Measurements from ENCODE around the gene LRRC45.

Gene LRRC45

DNA sequence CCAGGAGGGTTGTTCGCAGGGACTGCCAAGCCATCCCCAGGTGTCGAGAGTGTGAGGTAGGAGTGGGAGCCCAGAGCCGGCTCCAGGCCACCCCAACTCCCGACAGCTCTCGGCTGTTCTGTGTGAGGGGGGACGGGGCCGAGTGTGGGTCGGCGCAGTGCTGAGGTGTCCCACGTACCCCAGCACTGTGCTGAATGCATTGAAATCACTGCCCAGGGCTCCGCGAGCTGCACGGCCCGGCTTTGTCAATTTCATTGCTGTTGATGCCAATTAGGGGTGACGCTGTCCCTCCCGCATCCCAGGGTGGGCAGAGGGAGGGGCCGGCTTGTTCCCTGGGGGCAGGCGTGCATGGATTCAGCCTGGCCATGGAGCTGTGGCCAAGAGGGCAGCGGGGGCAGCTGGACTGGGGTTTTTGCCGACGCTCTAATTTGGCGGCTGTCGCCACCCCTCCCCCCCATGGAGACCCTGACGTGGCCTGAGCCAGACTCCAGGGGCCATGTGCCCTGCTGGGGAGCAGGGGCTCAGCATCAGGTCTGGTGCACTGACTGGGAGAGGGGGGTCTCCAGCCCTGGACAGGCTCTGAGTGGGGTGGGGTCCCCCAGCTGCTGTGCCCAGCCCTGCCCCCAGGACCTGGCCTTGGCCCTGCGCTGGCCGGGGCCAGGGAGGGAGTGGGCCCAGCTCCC is 14.7 kb upstream of the LRRC45 start:
- TF ChIP-seq POLR2AphosphoS5 (IDR thresholded peaks at IDR 0.05; ENCODE audit: low read depth, low read length) = no peak
- TF ChIP-seq, protein P1, sequence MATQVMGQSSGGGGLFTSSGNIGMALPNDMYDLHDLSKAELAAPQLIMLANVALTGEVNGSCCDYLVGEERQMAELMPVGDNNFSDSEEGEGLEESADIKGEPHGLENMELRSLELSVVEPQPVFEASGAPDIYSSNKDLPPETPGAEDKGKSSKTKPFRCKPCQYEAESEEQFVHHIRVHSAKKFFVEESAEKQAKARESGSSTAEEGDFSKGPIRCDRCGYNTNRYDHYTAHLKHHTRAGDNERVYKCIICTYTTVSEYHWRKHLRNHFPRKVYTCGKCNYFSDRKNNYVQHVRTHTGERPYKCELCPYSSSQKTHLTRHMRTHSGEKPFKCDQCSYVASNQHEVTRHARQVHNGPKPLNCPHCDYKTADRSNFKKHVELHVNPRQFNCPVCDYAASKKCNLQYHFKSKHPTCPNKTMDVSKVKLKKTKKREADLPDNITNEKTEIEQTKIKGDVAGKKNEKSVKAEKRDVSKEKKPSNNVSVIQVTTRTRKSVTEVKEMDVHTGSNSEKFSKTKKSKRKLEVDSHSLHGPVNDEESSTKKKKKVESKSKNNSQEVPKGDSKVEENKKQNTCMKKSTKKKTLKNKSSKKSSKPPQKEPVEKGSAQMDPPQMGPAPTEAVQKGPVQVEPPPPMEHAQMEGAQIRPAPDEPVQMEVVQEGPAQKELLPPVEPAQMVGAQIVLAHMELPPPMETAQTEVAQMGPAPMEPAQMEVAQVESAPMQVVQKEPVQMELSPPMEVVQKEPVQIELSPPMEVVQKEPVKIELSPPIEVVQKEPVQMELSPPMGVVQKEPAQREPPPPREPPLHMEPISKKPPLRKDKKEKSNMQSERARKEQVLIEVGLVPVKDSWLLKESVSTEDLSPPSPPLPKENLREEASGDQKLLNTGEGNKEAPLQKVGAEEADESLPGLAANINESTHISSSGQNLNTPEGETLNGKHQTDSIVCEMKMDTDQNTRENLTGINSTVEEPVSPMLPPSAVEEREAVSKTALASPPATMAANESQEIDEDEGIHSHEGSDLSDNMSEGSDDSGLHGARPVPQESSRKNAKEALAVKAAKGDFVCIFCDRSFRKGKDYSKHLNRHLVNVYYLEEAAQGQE (IDR thresholded peaks at IDR 0.05; ENCODE audit: insufficient read depth in 1 of 2, low read depth in 2 of 2, low read length in 2 of 2) = no peak
- TF ChIP-seq SIN3A (IDR thresholded peaks at IDR 0.05; ENCODE audit: borderline replicate concordance, insufficient read depth, low read length) = no peak
- TF ChIP-seq FOXP2 (optimal IDR thresholded peaks at IDR 0.05; ENCODE audit: borderline replicate concordance, extremely low read depth, extremely low read length, insufficient read depth) = no peak
- TF ChIP-seq TAF1 (IDR thresholded peaks at IDR 0.05; ENCODE audit: borderline replicate concordance, insufficient read depth, low read length) = no peak

GRCh38 chr17:82008941-82009405 is 14.1 kb upstream of the LRRC45 start:
- no peak for TF ChIP-seq POLR2AphosphoS5 (IDR thresholded peaks at IDR 0.05; ENCODE audit: low read depth, low read length)
- TF ChIP-seq FOXP2 (optimal IDR thresholded peaks at IDR 0.05; ENCODE audit: borderline replicate concordance, extremely low read depth, extremely low read length, insufficient read depth) = no peak
- TF ChIP-seq TAF1 (IDR thresholded peaks at IDR 0.05; ENCODE audit: borderline replicate concordance, insufficient read depth, low read length) = no peak
- TF ChIP-seq, protein P1 (IDR thresholded peaks at IDR 0.05; ENCODE audit: insufficient read depth in 1 of 2, low read depth in 2 of 2, low read length in 2 of 2) = no peak
- TF ChIP-seq SIN3A (IDR thresholded peaks at IDR 0.05; ENCODE audit: borderline replicate concordance, insufficient read depth, low read length) = no peak

DNA sequence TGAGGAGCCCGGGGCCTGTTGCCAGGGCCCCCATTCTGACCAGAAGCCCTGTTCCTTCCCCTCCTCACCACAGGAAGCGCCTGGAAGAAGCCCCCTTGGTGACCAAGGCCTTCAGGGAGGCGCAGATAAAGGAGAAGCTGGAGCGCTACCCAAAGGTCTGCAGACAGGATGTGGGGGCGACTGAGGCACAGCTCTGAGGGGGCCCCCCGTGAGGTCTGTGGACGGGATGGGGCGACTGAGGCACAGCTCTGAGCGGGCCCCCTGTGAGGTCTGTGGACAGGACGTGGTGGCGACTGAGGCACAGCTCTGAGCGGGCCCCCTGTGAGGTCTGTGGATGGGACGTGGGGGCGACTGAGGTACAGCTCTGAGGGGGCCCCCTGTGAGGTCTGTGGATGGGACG is 13.7 kb upstream of the LRRC45 start:
- TF ChIP-seq FOXP2 (optimal IDR thresholded peaks at IDR 0.05; ENCODE audit: borderline replicate concordance, extremely low read depth, extremely low read length, insufficient read depth) (no peak), SIN3A (IDR thresholded peaks at IDR 0.05; ENCODE audit: borderline replicate concordance, insufficient read depth, low read length) (no peak)

GRCh38 chr17:82010575-82011525 is 12.3 kb upstream of the LRRC45 start:
- TF ChIP-seq SIN3A (IDR thresholded peaks at IDR 0.05; ENCODE audit: borderline replicate concordance, insufficient read depth, low read length) (no peak), TAF1 (IDR thresholded peaks at IDR 0.05; ENCODE audit: borderline replicate concordance, insufficient read depth, low read length) (no peak), FOXP2 (optimal IDR thresholded peaks at IDR 0.05; ENCODE audit: borderline replicate concordance, extremely low read depth, extremely low read length, insufficient read depth) (no peak), POLR2AphosphoS5 (IDR thresholded peaks at IDR 0.05; ENCODE audit: low read depth, low read length) (no peak)
- TF ChIP-seq, protein P1 (IDR thresholded peaks at IDR 0.05; ENCODE audit: insufficient read depth in 1 of 2, low read depth in 2 of 2, low read length in 2 of 2) = no peak

DNA sequence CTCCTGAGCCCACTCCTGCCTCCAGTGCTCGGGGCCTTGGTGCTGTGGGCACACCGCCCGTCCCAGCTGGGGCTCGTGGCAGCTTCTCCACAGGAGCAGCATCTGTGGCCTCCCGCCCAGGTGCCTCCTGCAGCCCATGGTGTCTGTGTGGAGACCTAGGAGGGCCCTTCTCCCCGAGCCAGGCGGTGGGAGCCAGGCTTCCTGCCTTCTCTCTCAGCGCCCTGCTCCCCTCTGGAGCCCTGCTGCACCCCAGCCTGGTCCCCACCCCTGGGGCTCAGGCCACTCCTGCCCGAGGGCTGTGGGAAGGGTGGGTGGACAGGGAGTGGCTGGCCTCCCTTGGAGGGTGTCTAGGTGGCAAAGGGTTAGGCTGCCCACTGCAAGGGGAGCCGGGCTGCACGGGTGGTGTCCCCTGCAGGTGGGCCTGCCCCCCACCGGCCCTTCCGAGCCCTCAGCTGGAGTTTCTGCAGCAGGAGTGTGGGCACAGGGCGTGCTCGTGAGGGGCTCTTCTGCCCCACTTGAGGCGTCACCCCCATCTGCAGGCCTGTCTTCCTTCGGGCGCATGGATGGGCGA is 11.4 kb upstream of the LRRC45 start:
- no peak for TF ChIP-seq POLR2AphosphoS5 (IDR thresholded peaks at IDR 0.05; ENCODE audit: low read depth, low read length)
- no peak for TF ChIP-seq SIN3A (IDR thresholded peaks at IDR 0.05; ENCODE audit: borderline replicate concordance, insufficient read depth, low read length)
- TF ChIP-seq, protein P1 (IDR thresholded peaks at IDR 0.05; ENCODE audit: insufficient read depth in 1 of 2, low read depth in 2 of 2, low read length in 2 of 2) = no peak
- TF ChIP-seq TAF1 (IDR thresholded peaks at IDR 0.05; ENCODE audit: borderline replicate concordance, insufficient read depth, low read length) = no peak
- TF ChIP-seq FOXP2 (optimal IDR thresholded peaks at IDR 0.05; ENCODE audit: borderline replicate concordance, extremely low read depth, extremely low read length, insufficient read depth) = no peak
